NCI-H187 treated with DMSO at 0.1 percent for 48 hours (cell line): Measurements from ENCODE around the gene CD8B2.
"Not testable (repeated sequence)": the region's sequence is repeated elsewhere in the genome, so short reads cannot be mapped to it uniquely, and the experiment has no call there.

ENCODE experiments used
- DNase-seq: peaks from one replicate; lab custom pipeline; 2025; lab: John Stamatoyannopoulos, UW

The CD8B2 gene

DNA sequence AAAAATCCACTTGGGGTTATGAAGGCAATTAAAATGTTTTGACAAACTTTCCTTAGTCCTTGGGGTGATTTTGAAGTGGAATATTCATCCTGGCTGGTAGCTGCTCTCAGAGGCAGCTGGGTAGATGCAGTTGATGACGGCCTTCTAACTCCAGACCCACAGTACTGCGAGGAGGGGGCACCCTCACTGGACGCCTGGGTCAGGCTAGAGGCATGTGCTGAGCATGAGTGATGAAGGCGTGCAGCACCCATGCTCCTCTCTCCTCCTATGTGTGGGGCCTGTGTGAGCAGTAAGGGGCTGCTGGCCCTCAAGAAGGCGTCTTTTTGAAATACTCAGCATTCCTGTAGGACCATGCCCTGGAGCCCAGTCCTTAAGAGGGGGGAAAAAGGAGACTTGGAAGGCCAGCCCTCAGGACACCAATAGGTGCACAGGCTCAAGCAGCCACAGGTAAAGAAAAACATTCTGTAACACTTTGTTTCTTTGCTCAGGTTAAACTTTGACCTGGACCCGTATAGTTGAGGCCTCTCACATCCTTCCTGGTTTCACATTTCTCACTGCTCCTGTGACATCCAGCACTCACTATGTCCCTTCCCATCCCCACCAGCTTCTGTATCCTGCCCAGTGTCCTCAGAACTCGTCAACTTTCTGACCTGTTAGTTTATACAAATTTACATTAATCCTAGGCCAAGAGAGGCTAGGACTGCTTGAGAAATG is 64.4 kb downstream of the CD8B2 start:
- no peak for DNase-seq

DNA sequence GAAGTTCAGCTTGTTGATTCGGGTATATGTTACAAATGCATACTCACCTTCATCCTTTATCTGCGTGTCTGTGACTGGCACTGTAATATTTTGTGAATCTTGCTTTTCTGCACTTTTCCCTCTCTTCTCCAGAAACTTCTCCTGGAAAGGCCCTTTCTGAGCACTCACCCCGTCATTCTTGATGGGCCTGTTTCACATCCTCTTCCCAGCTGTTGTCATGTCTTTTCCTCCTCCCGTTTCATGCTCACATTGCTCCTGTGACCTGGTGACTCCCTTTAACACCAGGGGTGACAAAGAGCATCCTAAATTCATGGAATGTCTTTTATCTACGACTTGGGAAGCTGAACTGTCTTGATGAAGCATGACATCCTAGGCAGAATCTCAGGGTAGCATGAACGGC is 65.8 kb downstream of the CD8B2 start:
- no peak for DNase-seq

DNA sequence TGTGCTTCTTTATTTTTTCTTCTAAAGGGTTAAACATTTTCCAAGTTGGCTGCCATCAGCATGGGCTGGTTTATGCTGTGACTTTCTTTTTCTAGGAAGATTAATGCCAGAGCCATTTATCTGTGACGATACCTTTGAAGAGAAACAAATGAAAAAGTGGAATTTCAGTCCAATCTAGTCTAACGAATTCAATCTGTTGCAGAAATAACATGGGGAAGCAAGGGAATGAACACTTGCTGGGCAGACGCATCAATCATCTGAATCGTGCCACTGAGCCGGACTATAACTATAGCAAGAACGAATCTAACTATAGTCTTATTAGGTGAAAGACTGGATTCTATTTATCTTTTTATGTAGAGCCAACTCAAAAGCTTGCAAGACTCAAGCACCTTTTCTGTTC is 66.2 kb downstream of the CD8B2 start:
- DNase-seq, result no peak

DNA sequence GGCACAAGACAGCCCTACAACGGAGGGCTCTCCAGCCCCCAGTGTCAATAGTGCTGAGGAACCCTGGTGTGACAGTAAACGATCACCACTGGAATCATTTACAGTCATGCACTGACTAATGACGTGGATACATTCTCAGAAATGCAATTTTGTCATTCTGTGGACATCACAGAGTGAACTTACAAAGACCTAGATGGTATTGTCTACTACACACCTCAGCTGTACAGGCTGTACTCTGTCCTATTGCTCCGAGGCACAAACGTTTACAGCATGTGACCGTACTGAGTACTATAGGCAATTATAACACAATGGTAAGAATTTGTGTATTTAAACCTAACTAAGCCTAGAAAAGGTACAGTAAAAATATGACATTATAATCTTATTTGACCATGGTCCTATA is 67.2 kb downstream of the CD8B2 start:
- no peak for DNase-seq

DNA sequence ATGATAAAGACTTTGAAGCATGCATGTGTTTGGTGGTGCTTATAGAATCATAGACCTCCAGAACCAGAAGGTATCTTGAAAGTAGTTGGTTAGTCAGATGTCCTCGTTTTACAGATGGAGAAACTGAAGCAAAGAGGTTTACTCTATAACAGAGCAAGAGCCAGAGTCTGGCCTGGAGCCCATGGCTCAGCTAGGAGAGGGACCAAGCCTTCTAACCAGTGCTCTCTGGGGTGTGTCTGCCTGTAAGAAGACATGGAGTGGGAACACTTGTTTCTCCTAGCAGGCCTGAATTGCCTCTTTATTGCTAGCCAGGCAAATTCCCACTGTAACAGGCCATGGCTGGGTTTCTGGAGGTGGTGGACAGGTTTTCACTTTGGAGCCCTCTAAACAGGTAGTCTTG is 67.9 kb downstream of the CD8B2 start:
- no peak for DNase-seq

DNA sequence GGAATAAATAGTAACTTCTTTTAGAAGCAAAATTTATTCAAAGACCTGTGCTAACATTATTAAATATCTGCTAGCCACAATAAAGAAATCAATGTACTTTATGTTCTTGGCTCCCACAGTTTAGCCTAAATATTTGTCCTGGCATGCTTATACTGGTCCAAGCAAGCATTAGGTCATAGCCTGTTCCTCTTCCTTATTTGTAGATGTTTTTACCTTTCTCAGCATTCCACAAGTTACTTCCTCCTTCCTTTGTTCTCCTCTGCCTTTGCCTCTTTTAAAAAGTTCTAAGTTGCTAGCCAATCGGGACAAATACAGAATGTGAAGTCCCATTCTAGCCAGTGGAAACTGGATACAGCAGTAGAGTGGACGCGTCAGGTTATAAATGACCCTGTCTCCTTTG is 72.6 kb downstream of the CD8B2 start:
- not testable (repeated sequence) for DNase-seq

DNA sequence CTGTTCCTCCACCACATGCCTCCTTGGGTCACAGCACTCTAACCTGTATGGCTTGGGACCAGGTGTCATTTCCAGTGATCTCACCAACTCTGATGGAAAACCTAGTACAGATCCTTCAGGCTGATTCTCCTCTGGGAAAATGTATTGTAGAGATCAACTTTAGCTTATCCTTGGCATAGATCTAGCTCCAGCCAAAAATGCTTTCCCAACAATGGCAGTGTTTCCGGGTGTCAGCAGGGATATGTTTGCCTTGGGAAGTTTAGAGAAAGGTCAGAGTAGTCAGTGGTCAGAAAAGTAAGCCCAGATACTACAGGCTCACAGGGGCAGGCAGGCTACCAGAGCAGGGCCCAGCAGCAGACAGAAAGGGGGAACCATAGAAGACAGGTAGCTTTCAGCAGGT is 73.6 kb downstream of the CD8B2 start:
- no peak for DNase-seq

DNA sequence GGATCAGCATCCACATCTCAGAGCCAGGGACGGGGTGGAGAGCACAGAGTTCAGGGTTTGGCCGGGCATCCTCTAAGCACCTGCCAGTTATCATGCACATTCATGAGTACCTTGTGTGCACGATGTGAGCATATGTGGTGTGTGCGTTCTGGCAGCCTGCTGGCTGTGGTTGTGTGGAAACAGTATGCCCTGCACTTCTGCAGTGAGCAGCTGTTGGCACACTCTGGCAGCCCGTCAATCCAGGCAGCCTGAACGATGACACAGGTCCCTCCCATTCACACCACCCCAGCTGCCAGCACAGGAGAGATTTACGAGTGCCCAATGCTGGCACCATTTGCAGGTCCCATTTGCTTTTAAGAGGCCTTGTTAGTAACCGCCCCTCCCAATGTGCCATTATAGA is 74.2 kb downstream of the CD8B2 start:
- DNase-seq, result no peak

DNA sequence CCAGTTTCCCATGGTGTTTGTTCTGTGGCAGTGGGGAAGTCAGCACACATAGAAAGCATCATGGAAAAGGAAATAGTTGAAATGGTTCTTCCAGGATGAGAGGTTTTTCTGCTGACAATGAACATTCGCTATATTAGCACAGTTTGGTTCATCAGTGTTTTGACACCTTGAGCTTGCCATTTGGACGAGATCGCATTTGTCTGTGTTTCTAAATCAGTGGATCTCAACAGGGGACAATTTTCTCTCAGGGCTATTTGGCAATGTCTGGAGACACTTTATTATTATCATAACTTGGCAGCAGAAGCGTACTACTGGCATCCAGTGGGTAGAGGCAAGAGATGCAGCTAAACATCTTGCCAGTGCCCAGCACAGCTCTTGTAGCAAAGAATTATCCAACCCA is 74.6 kb downstream of the CD8B2 start:
- DNase-seq, result no peak

DNA sequence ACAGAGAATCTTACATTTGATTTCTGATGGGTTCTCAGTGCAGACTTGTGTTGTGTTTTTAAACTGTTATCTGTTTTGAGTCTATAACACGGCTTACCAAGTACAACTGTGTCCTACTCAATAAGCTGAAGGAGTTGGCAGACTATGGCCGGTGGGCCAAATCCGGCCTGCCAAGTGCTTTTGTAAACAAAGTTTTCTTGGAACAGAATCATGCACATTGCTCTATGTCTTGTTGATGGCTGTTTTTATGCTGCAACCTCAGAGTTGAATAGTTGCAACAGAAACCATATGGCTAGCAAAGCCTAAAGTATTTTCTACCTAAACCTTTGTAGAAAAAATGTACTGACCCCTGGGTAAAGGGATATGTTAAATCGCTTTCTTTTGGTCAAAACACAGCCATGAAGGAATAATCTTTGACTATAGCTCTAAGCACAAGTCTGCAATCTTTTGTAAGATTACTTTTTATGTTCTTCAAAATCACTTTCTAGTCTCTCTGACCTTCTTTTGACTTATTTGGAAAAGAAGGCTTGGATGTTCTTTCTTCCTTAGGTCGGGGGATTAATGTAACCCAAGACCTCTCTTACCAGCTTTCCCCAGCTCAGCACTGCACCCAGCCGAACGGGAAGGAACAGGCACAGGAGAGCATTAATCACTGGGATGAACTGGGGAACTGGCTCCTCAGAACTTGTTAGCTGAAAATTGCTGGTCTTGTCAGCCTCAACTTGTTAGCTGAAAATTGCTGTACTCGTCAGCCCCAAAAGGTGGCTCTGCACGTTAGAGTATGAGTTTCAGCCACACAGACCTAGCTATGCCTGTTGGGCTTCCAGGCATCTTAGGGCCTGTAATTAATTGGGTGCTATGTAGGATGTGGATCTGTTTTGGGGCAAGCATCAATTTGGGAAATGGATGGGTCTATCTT is 75.4 kb downstream of the CD8B2 start:
- no peak for DNase-seq

DNA sequence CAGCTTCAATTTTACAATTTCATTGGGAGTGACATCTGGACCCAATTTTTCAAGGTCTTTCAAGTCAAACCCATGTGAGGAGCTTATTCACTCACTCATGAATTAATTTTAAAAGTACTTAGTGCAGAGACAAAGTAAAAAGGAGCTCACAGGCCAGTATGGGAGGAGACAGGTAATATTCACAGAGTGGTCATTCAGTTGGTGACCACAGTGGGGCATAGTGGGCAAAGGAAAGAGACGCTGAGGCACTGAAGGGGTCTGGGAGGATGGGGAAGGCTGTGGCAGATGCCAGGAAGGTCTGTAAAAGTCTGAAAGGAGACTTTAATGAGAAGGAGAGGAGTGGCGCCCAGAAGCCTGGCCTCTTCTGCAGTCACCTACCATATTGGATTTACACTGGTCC is 76.0 kb downstream of the CD8B2 start:
- DNase-seq, result no peak

DNA sequence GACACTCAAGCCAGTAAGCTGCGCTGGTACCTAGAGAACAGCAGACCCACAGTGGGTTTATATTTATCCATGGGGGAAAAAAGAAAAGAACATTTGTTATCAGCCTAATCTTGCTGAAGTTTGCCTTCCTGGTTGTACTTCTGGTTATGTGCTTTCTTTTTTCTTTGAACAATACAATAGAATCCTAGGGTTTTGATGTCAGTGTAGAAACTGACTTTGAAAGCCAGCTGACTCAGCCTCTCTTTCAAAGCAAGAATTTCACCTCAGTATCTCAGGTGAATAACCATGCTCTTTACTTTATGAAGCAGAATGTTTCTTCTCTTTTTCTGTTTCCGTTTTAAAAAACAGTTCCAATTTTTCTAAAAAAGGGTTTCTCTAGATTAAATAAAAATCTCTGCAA is 78.4 kb downstream of the CD8B2 start:
- DNase-seq, result no peak

DNA sequence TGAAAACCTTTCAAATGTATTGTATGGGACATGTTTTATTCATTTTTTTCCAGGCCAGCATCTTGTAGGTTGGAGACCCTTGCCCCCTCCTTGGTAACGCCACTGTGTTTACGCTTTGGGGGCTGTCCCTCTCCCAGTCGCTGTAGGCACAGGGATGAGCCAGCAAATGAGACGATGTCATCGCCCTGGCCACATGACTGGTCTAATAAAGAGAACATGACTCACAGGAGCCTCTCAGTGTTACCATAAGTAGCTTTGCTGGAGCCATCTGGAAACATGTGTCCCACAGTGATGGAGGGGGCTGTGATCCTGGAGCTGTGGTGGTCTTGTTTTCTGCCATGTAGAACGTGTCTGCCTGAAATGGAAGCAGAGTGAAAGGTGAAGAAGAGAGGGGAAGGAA is 78.9 kb downstream of the CD8B2 start:
- no peak for DNase-seq

DNA sequence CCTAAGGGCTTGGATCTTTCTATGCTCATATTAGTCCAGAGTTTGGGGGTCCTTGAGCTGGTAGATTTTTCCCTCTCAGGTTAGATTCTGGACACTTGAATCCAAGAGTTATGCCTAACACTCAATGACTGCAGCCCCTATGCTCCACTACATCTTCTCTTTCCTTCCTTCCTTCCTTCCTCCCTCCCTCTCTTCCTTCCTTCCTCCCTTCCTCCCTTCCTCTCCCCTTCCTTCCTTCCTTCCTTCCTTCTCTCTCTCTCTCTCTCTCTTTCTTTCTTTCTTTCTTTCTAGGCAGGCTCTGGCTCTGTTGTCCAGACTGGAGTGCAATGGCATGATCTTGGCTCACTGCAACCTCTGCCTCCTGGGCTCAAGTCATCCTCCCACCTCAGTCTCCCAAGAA is 79.3 kb downstream of the CD8B2 start:
- not testable (repeated sequence) for DNase-seq

DNA sequence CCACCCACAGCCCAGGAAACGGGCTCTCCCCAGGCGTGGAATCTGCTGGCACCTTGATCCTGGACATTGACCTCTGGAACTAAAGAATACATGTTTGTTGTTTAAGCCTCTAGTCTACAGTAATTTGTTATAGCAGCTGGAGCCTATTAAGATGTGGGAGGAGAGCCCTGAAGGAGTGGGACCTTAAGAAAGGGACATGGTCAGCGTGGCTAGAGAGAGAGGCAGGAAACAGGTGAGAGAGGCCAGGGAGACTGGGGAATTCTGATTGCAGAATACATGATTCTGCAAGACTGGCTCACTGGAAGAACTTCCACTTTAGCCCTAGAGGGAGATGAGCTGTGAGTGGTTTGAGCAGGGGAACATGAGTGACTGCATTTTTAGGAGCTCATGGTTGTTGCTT is 83.2 kb downstream of the CD8B2 start:
- DNase-seq, result no peak
